SW480 (cell line): ENCODE results near the gene ARHGAP42.

Experiments used
- DNase-seq: peaks from one replicate; pipeline ENCODE4 v3.0.0-alpha.2; 2016; ENCODE audit warnings: low spot score

The ARHGAP42 gene

GRCh38 chr11:100799445-100799844 lies 112.4 kb downstream of the ARHGAP42 start:
- DNase-seq: no peak

- DNase-seq: no peak
Measured at GRCh38 chr11:100800202-100800601, 113.1 kb downstream of the ARHGAP42 start.

- DNase-seq: no peak
Measured at GRCh38 chr11:100801225-100801999, 114.3 kb downstream of the ARHGAP42 start.

- no peak for DNase-seq
Measured at GRCh38 chr11:100805506-100806199, 118.6 kb downstream of the ARHGAP42 start.

GRCh38 chr11:100806296-100806695 lies 119.2 kb downstream of the ARHGAP42 start:
- DNase-seq: no peak

- DNase-seq: no peak
Measured at GRCh38 chr11:100808904-100809491, 121.9 kb downstream of the ARHGAP42 start.

- peak; percentile 29 for DNase-seq
Measured at GRCh38 chr11:100810146-100810545, 123.1 kb downstream of the ARHGAP42 start.

- DNase-seq: no peak
Measured at GRCh38 chr11:100810666-100811065, 123.6 kb downstream of the ARHGAP42 start.

- DNase-seq: no peak
Measured at GRCh38 chr11:100812517-100812916, 125.4 kb downstream of the ARHGAP42 start.

- no peak for DNase-seq
Measured at GRCh38 chr11:100815787-100816330, 128.8 kb downstream of the ARHGAP42 start.

GRCh38 chr11:100816823-100817222 lies 129.7 kb downstream of the ARHGAP42 start:
- no peak for DNase-seq

- DNase-seq: no peak
Measured at GRCh38 chr11:100817620-100818019, 130.5 kb downstream of the ARHGAP42 start.

- no peak for DNase-seq
Measured at GRCh38 chr11:100820621-100821020, 133.5 kb downstream of the ARHGAP42 start.

- no peak for DNase-seq
Measured at GRCh38 chr11:100821198-100821597, 134.1 kb downstream of the ARHGAP42 start.

GRCh38 chr11:100823360-100823759 lies 136.3 kb downstream of the ARHGAP42 start:
- no peak for DNase-seq

GRCh38 chr11:100824041-100824809 lies 137.1 kb downstream of the ARHGAP42 start:
- DNase-seq: no peak

- no peak for DNase-seq
Measured at GRCh38 chr11:100825626-100826025, 138.5 kb downstream of the ARHGAP42 start.

GRCh38 chr11:100827934-100828661 lies 141.0 kb downstream of the ARHGAP42 start:
- peak; percentile 65 for DNase-seq

- DNase-seq: no peak
Measured at GRCh38 chr11:100830274-100830673, 143.2 kb downstream of the ARHGAP42 start.

- peak; percentile 26 for DNase-seq
Measured at GRCh38 chr11:100830978-100831732, 144.1 kb downstream of the ARHGAP42 start.
